ENCODE results near the gene ZNF43. TPM values are rescaled to one million over a fixed set of nuclear protein-coding genes. Genes with fewer than 3 reads are reported as not detected.

The ZNF43 gene
- total RNA-seq, 1 experiment from 2014 or later, result 51.6 TPM

- no peaks in the 10 kb centered on the region for H3K23me2 ChIP-seq (ENCODE audit: insufficient read length, low read depth, low read length, poor library complexity, severe bottlenecking)
- no peak overlapping the region for H3K27ac ChIP-seq (ENCODE audit: insufficient read length, low read depth, low read length)
- H3K56ac ChIP-seq (ENCODE audit: insufficient read length, low read depth, low read length), result no peak overlapping the region
- no peak overlapping the region for H2AK5ac ChIP-seq (ENCODE audit: insufficient read length, low read length)
- no peak overlapping the region for H3K23ac ChIP-seq (ENCODE audit: insufficient read length, low read depth, low read length)
- no peaks in the 10 kb centered on the region; the same call in 1 of the 2 replicates for H3K27me3 Mint-ChIP-seq (ENCODE audit: low read depth)
- no peaks in the 10 kb centered on the region for H4K20me1 ChIP-seq (ENCODE audit: control insufficient read depth, insufficient read depth, insufficient read length)
- no peak overlapping the region for H3K14ac ChIP-seq (ENCODE audit: insufficient read depth, low read length)
- no CpG with 5 or more reads among the region's 10 CpGs for WGBS (ENCODE audit: extremely low coverage, insufficient read length, low lambda C conversion rate)
- no peak for DNase-seq
- H3T11ph ChIP-seq (ENCODE audit: low read length), result no peak overlapping the region
- H3K9me3 Mint-ChIP-seq, result peaks cover 88 to 92% of the 10 kb centered on the region in 2 experiments
- H2AFZ ChIP-seq (ENCODE audit: low read length), result no peak overlapping the region
- H3K27me3 ChIP-seq (ENCODE audit: insufficient read depth, low read length), result no peaks in the 10 kb centered on the region
- H4K91ac ChIP-seq (ENCODE audit: insufficient read length, low read depth, low read length), result no peak overlapping the region
- H3K4me1 Mint-ChIP-seq, result no peaks in the 10 kb centered on the region
- H3K79me2 ChIP-seq (ENCODE audit: insufficient read depth, low read length), result no peaks in the 10 kb centered on the region
- no peak for TF ChIP-seq CTCF (conservative IDR thresholded peaks at IDR 0.05)
- no peak overlapping the region for H4K5ac ChIP-seq (ENCODE audit: insufficient read length, low read depth, low read length)
- H3K79me1 ChIP-seq (ENCODE audit: insufficient read depth, low read depth, low read length, poor library complexity, severe bottlenecking), result no peaks in the 10 kb centered on the region
- H3K4me2 ChIP-seq (ENCODE audit: insufficient read depth, insufficient read length, low read length), result no peak overlapping the region
- no peak overlapping the region for H3K4me3 Mint-ChIP-seq
- H3K18ac ChIP-seq (ENCODE audit: insufficient read length, low read depth, low read length), result no peak overlapping the region
- H2BK120ac ChIP-seq (ENCODE audit: low read depth, low read length, poor library complexity, severe bottlenecking), result no peak overlapping the region
- H4K8ac ChIP-seq (replicated peaks; ENCODE audit: insufficient read length, low read depth, low read length), result no peak overlapping the region
- peaks cover 58% of the 10 kb centered on the region for H3K9me3 ChIP-seq (ENCODE audit: control insufficient read depth, low read depth, low read length)
- no peak overlapping the region for H2BK20ac ChIP-seq (ENCODE audit: low read depth, low read length, poor library complexity, severe bottlenecking)
- no peaks in the 10 kb centered on the region for H3K4me1 ChIP-seq (ENCODE audit: insufficient read depth, low read length)
- no peak overlapping the region for H2BK5ac ChIP-seq (ENCODE audit: insufficient read length, low read length)
- peaks cover 7 to 23% (median 19%) of the 10 kb centered on the region in 3 experiments; a peak in 6 of 7 replicates for H3K36me3 Mint-ChIP-seq (ENCODE audit: insufficient read depth in 1 of 3, low read depth in 3 of 3)
- H2BK15ac ChIP-seq (ENCODE audit: low read depth, low read length), result no peak overlapping the region
- no peak overlapping the region for H3K4ac ChIP-seq (ENCODE audit: low read depth, low read length)
- no peak overlapping the region for H3K27ac Mint-ChIP-seq
- no peak overlapping the region for H2BK12ac ChIP-seq (ENCODE audit: insufficient read length, low read depth, low read length)
- no peak overlapping the region for H3K9ac ChIP-seq (ENCODE audit: extremely low read depth, insufficient read length, low read length)
These were observed 47.5 kb upstream of the ZNF43 start for GRCh38 chr19:21883516-21883915.

All from H9 (cell line).